PC-9 (cell line): Measurements from ENCODE around the gene VEPH1. TPM values are rescaled to one million over a fixed set of nuclear protein-coding genes. Genes with fewer than 3 reads are reported as not detected.

Experiments used
- BruUV-seq: library from RNA; stranded (reverse); fragments of 400-500 nt; replicated peaks from 2 replicates; lab custom pipeline; 2021; lab: Mats Ljungman, UMichigan
- CTCF ChIA-PET: fragments of 300-600 bp; sonication (Branson Sonifier 250); formaldehyde crosslinking; loops from one replicate; lab custom pipeline; 2022; ENCODE audit warnings: antibody characterized with exemption; lab: Charles Lee
- POLR2A ChIA-PET: fragments of 300-600 bp; sonication (Branson Sonifier 250); formaldehyde crosslinking; loops from one replicate; lab custom pipeline; 2022; ENCODE audit warnings: antibody characterized with exemption; ENCODE audit not compliant: unreplicated experiment; lab: Charles Lee
- DNase-seq, 2 experiments: peaks; one replicate each; pipeline versions ENCODE4 v3.0.0 to v3.0.0-alpha.2; 2015 to 2022; ENCODE audit warnings: mixed read lengths in 1 of 2
- H2AFZ ChIP-seq: fragments of 200-600 bp; sonication (generic); 2 replicates; pipeline ENCODE4 v1.8.1; 2017; ENCODE audit warnings: antibody characterized with exemption
- H3F3A ChIP-seq: fragments of 200-600 bp; sonication (generic); 2 replicates; pipeline ENCODE4 v1.8.1; 2017; ENCODE audit warnings: antibody characterized with exemption, mild to moderate bottlenecking, low read depth; ENCODE audit not compliant: insufficient read depth
- H3K27ac ChIP-seq: fragments of 200-600 bp; sonication (generic); 2 replicates; pipeline ENCODE4 v1.6.1; 2016; ENCODE audit warnings: mixed run types
- H3K27me3 ChIP-seq: fragments of 200-600 bp; sonication (generic); 2 replicates; pipeline ENCODE4 v1.6.1; 2016; ENCODE audit warnings: low read depth, mixed run types; ENCODE audit not compliant: insufficient read depth
- H3K36me3 ChIP-seq: fragments of 200-600 bp; sonication (generic); 2 replicates; pipeline ENCODE4 v1.6.1; 2016; ENCODE audit warnings: low read depth, mixed run types
- H3K4me1 ChIP-seq: fragments of 200-600 bp; sonication (generic); replicated peaks from 2 replicates; pipeline ENCODE4 v1.6.1; 2016; ENCODE audit warnings: mixed run types; ENCODE audit not compliant: insufficient read depth
- H3K4me2 ChIP-seq: fragments of 200-600 bp; sonication (generic); 2 replicates; pipeline ENCODE4 v1.6.1; 2017; ENCODE audit warnings: mixed run types
- H3K4me3 ChIP-seq: fragments of 200-600 bp; sonication (generic); 2 replicates; pipeline ENCODE4 v1.6.1; 2016; ENCODE audit warnings: mixed run types
- H3K79me2 ChIP-seq: fragments of 200-600 bp; sonication (generic); 2 replicates; pipeline ENCODE4 v1.6.1; 2017; ENCODE audit warnings: low read depth, mixed run types
- H3K9me2 ChIP-seq: fragments of 200-600 bp; sonication (generic); 2 replicates; pipeline ENCODE4 v1.8.1; 2017; ENCODE audit warnings: mild to moderate bottlenecking; ENCODE audit not compliant: insufficient read depth
- H3K9me3 ChIP-seq: fragments of 200-600 bp; sonication (generic); 2 replicates; pipeline ENCODE4 v1.8.1; 2016; ENCODE audit warnings: low read depth; ENCODE audit not compliant: insufficient read depth
- H4K20me1 ChIP-seq: fragments of 200-600 bp; sonication (generic); 2 replicates; pipeline ENCODE4 v1.8.1; 2017; ENCODE audit not compliant: insufficient read depth
- CTCF ChIP-seq: fragments of 200-600 bp; sonication (generic); conservative IDR thresholded peaks from 2 replicates; pipeline ENCODE4 v1.6.1; 2017; ENCODE audit warnings: mixed run types, antibody characterized with exemption, mild to moderate bottlenecking, moderate library complexity
- EZH2 ChIP-seq: fragments of 200-600 bp; sonication (generic); IDR thresholded peaks from 2 replicates; pipeline ENCODE4 v1.8.0; 2017; ENCODE audit warnings: antibody characterized with exemption, low read depth
- intact Hi-C: fragments of 100-400 bp; cut with micrococcal nuclease; formaldehyde crosslinking; loops from one replicate; pipeline ENCODE4 v1.10.0; 2022; ENCODE audit not compliant: unreplicated experiment
- total RNA-seq: library from RNA; stranded (reverse); gene quantifications from 2 replicates; pipeline ENCODE4 v1.2.3, GENCODE V29; 2021

Gene VEPH1
- total RNA-seq, 1 experiment from 2014 or later, result 4.0 TPM

- TF ChIP-seq EZH2, result no peak
- TF ChIP-seq CTCF, result no peak
- H3K4me1 ChIP-seq, result peaks cover 10% of the 10 kb centered on the region
- no peaks in the 10 kb centered on the region for H4K20me1 ChIP-seq
- no peaks in the 10 kb centered on the region; the same call in 1 of the 2 replicates for H3K9me2 ChIP-seq
- CTCF ChIA-PET, result no interaction called here
- no peaks in the 10 kb centered on the region for H3K9me3 ChIP-seq
- DNase-seq, result no peak
- no peaks in the 10 kb centered on the region for H3K36me3 ChIP-seq
- no peaks in the 10 kb centered on the region for H3F3A ChIP-seq
- BruUV-seq, result no TSS peak
- intact Hi-C loops, result no loop called here
- no peak overlapping the region for H3K4me2 ChIP-seq
- no peak overlapping the region for H3K27ac ChIP-seq
- H2AFZ ChIP-seq, result 0 out of 2 replicates have a peak overlapping the region, but pooled peaks have one; percentile 15
- H3K4me3 ChIP-seq, result no peak overlapping the region
- H3K79me2 ChIP-seq, result no peaks in the 10 kb centered on the region
- no peaks in the 10 kb centered on the region for H3K27me3 ChIP-seq
- POLR2A ChIA-PET, result no interaction called here
Measured at GRCh38 chr3:157310329-157311052, 192.7 kb downstream of the VEPH1 start.

- H3K27me3 ChIP-seq, result no peaks in the 10 kb centered on the region
- TF ChIP-seq CTCF, result no peak
- no peak for TF ChIP-seq EZH2
- no peaks in the 10 kb centered on the region; the same call in 1 of the 2 replicates for H3K9me2 ChIP-seq
- H3K9me3 ChIP-seq, result no peaks in the 10 kb centered on the region
- H3K4me1 ChIP-seq, result peaks cover 4% of the 10 kb centered on the region; the same call in 1 of the 2 replicates
- no peaks in the 10 kb centered on the region for H4K20me1 ChIP-seq
- H3K27ac ChIP-seq, result no peak overlapping the region
- DNase-seq, result no peak
- intact Hi-C loops, result no loop called here
- H3K4me2 ChIP-seq, result no peak overlapping the region
- BruUV-seq, result no TSS peak
- H3K79me2 ChIP-seq, result no peaks in the 10 kb centered on the region
- POLR2A ChIA-PET, result no interaction called here
- no peak overlapping the region for H2AFZ ChIP-seq
- H3F3A ChIP-seq, result no peaks in the 10 kb centered on the region
- no peak overlapping the region for H3K4me3 ChIP-seq
- CTCF ChIA-PET, result no interaction called here
- no peaks in the 10 kb centered on the region for H3K36me3 ChIP-seq
Measured at GRCh38 chr3:157306502-157306901, 196.7 kb downstream of the VEPH1 start.

GRCh38 chr3:157305392-157305791 is 197.8 kb downstream of the VEPH1 start:
- Histone ChIP-seq H3K4me2 (no peak overlapping the region), H3K27me3 (no peaks in the 10 kb centered on the region), H3K36me3 (no peaks in the 10 kb centered on the region), H3K27ac (no peak overlapping the region), H3F3A (no peaks in the 10 kb centered on the region), H3K79me2 (no peaks in the 10 kb centered on the region), H2AFZ (no peak overlapping the region), H3K9me2 (no peaks in the 10 kb centered on the region; the same call in 1 of the 2 replicates), H3K4me3 (no peak overlapping the region), H4K20me1 (no peaks in the 10 kb centered on the region), H3K9me3 (no peaks in the 10 kb centered on the region), H3K4me1 (no peaks in the 10 kb centered on the region)
- BruUV-seq, result no TSS peak
- POLR2A ChIA-PET, result no interaction called here
- CTCF ChIA-PET, result no interaction called here
- intact Hi-C loops, result no loop called here
- no peak for DNase-seq
- no peak for TF ChIP-seq CTCF
- TF ChIP-seq EZH2, result no peak
